Prostate gland (tissue), 2 donors: ENCODE measurements around the gene SMARCB1.

ENCODE experiments used
- CTCF ChIP-seq, 4 experiments: fragments of 200-600 bp in 2 of 4; fragments of 450-650 bp in 2 of 4; sonication (generic) in 2 of 4; IDR thresholded peaks; 1 replicate in 3 of 4; 2 replicates in 1 of 4; pipeline ENCODE4 v1.5.1; 2016 to 2019; ENCODE audit warnings: antibody characterized with exemption in 4 of 4, mild to moderate bottlenecking in 2 of 4, moderate library complexity in 2 of 4
- POLR2AphosphoS5 ChIP-seq: sonication (generic); formaldehyde crosslinking; IDR thresholded peaks from one replicate; pipeline ENCODE4 v1.6.1; 2017; ENCODE audit warnings: antibody characterized with exemption

GRCh38 chr22:23752750-23753149 lies 34.0 kb upstream of the SMARCB1 start:
- no peak for TF ChIP-seq CTCF (IDR thresholded peaks at IDR 0.05)
- no peak for TF ChIP-seq POLR2AphosphoS5
